ENCODE measurements around the gene SHKBP1.

The SHKBP1 gene

GRCh38 chr19:40616941-40617340 is 40.3 kb downstream of the SHKBP1 start:
- DNase-seq, result no peak
- Mint-ChIP-seq H3K27me3 (ENCODE audit: low read depth, poor library complexity) (peaks cover 27% of the 10 kb centered on the region), H3K36me3 (ENCODE audit: low read depth) (peaks cover 47% of the 10 kb centered on the region), H3K4me1 (peaks cover 33% of the 10 kb centered on the region), H3K27ac (no peak overlapping the region), H3K4me3 (no peak overlapping the region), H3K9me3 (no peaks in the 10 kb centered on the region)
- no peak for TF ChIP-seq CTCF (IDR thresholded peaks at IDR 0.05)

GRCh38 chr19:40617961-40618360 is 41.3 kb downstream of the SHKBP1 start:
- DNase-seq, result no peak
- Mint-ChIP-seq H3K9me3 (no peaks in the 10 kb centered on the region), H3K27me3 (ENCODE audit: low read depth, poor library complexity) (peaks cover 17% of the 10 kb centered on the region), H3K36me3 (ENCODE audit: low read depth) (peaks cover 46% of the 10 kb centered on the region), H3K27ac (no peak overlapping the region), H3K4me3 (no peak overlapping the region), H3K4me1 (peaks cover 33% of the 10 kb centered on the region)
- TF ChIP-seq CTCF (IDR thresholded peaks at IDR 0.05), result no peak

GRCh38 chr19:40619333-40620160 is 42.9 kb downstream of the SHKBP1 start:
- peaks cover 7% of the 10 kb centered on the region for H3K27me3 Mint-ChIP-seq (ENCODE audit: low read depth, poor library complexity)
- TF ChIP-seq CTCF (IDR thresholded peaks at IDR 0.05), result no peak
- no peak for DNase-seq
- no peaks in the 10 kb centered on the region for H3K9me3 Mint-ChIP-seq
- H3K27ac Mint-ChIP-seq, result peak overlapping the region; percentile 31
- peaks cover 54% of the 10 kb centered on the region for H3K36me3 Mint-ChIP-seq (ENCODE audit: low read depth)
- peaks cover 38% of the 10 kb centered on the region for H3K4me1 Mint-ChIP-seq
- H3K4me3 Mint-ChIP-seq, result no peak overlapping the region

GRCh38 chr19:40620161-40620485 is 43.5 kb downstream of the SHKBP1 start:
- Mint-ChIP-seq H3K36me3 (ENCODE audit: low read depth) (peaks cover 59% of the 10 kb centered on the region), H3K4me3 (no peak overlapping the region)

GRCh38 chr19:40621283-40621682 is 44.6 kb downstream of the SHKBP1 start:
- Mint-ChIP-seq H3K4me1 (peaks cover 40% of the 10 kb centered on the region), H3K27ac (no peak overlapping the region), H3K27me3 (ENCODE audit: low read depth, poor library complexity) (no peaks in the 10 kb centered on the region), H3K9me3 (no peaks in the 10 kb centered on the region), H3K4me3 (no peak overlapping the region), H3K36me3 (ENCODE audit: low read depth) (peaks cover 63% of the 10 kb centered on the region)
- no peak for TF ChIP-seq CTCF (IDR thresholded peaks at IDR 0.05)
- DNase-seq, result no peak

More at GRCh38 chr19:40620161-40620485, 43.5 kb downstream of the SHKBP1 start:
- Mint-ChIP-seq H3K4me1 (peaks cover 37% of the 10 kb centered on the region), H3K27ac (no peak overlapping the region), H3K27me3 (ENCODE audit: low read depth, poor library complexity) (peaks cover 3% of the 10 kb centered on the region), H3K9me3 (no peaks in the 10 kb centered on the region)
- no peak for DNase-seq
- TF ChIP-seq CTCF (IDR thresholded peaks at IDR 0.05), result no peak
